Colon (tissue), 2 donors: ENCODE data around the gene TNFRSF4.
"Not testable (repeated sequence)": the region's sequence is repeated elsewhere in the genome, so short reads cannot be mapped to it uniquely, and the experiment has no call there.

Experiments
- FAIRE-seq: peaks from 2 replicates; lab custom pipeline; 2012; peaks lifted over from hg19 to GRCh38; lab: Jason Lieb, UNC
- donor health status: control.
- donor health status: control.

Gene TNFRSF4

DNA sequence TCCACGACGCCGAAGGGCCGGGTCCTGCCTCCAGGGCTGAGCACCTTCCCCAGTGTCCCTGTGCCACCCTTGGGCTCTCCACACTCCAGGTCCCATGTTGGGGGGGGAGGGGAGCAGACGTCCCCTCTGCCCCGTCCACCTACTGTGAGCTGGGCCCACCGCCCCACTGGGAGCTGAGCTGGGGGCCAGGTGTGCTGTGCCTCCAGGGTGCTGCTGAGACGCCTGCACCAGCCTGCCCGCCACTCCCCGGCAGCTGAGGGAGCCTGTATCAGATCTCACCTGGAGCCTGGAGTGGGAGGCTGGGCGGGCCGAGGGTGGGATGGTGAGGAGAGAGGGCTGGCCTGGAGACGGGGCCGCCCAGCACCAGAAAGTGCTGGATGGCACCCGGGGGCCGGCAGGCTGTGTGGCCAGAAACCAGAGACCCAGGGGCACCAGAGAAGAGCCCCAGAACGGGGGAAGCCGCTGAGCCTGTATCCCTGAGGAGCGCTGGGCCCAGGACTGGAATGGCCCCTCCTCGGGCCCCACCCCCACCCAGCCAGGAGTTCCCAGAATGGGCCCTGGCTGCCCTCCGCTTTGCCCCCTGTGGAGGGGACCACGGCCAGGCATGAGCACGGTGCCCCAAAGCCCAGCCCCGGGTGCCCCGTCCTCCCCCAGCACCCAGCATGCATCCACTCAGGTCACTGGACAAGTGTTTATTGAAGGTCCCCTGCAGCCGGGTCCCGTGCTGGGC, 11.0 kb downstream of the TNFRSF4 start:
- FAIRE-seq: no peak

DNA sequence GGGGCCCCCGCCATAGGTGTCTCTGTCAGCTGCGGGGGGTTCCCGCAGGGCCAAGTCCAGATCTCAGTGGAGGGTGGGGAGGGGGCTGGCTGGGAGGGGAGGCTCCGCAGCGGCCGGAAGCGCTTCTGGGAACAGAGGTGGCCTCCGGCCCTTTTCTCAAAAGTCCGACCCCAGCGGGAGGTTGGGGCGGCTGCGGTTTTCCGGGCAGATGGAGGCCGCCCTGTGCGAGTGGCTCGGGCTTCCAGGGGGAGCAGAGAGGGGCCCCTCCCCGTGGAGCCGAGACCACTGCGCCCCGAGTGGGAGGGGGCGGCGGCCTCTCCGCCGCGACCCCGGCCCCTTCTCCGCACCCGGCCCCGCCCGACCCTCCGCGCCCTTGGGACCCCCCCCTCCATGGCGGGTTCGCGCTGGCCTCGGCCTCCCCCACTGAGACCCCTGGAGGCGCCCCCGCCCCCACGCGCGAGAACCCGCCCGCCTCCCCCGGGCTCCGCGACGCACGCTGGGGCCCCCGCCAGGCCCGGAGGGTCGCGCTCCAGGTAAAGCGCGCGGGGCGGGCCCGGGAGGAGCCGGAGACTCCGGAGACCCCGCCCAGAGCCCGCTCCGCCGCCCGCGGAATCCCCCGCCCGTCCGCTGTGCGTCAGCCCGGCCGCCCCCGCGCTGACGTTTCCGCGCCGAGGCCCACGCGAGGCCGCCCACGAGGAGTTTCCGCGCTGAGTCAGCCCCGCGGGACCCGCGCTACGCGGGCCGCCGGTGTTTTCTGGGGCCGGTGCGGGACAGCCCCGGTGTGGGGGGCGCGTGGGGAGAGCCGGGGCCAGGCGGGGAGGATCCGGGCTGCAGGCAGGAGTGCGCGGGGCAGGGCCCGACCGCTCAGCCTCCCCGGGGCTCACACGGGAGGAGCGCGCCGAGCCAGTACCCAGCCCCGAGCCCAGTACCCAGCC, 12.8 kb downstream of the TNFRSF4 start:
- FAIRE-seq: no peak

GRCh38 chr1:1199961-1200875, 13.7 kb downstream of the TNFRSF4 start:
- FAIRE-seq: no peak

DNA sequence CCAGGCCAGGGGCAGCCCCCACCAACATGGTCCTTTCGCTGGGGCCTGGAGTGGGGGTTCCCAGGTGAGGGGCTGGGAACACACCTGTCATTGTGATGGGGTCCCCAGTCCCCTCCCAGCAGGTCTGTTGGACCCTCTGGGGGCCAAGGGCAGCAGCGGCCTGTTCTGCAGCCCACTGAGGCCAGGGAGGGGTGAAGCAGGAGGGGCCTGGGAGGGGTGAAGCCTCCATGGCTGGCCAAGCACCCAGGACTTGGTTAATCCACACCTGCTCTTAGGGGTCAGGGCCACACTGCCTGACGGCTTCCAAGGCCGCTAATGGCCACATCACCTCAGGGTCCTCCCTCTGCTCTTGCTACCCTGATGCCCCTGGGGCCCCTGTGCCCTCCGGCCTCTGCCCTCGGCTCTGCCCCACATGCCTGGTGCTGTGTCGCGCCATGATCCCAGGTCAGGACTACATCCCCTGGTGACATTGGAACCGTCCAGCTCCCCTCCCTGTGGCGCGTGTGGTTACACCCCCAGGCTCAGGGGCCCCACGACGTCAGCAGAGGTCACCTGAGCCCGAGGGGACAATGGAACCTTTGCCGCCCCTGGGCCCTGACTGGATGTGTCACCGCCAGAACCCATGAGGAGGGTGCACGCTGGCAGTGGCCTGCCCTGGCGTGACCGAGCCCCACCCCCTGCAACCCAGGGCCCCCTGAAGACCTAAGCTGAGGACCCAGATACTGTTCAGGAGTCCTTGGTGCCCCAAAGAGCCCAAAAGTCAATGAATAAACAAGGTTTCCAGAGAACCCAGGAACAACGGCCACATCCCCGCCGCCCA, 14.6 kb downstream of the TNFRSF4 start:
- no peak for FAIRE-seq

GRCh38 chr1:1198423-1199140, 15.4 kb downstream of the TNFRSF4 start:
- FAIRE-seq: no peak

DNA sequence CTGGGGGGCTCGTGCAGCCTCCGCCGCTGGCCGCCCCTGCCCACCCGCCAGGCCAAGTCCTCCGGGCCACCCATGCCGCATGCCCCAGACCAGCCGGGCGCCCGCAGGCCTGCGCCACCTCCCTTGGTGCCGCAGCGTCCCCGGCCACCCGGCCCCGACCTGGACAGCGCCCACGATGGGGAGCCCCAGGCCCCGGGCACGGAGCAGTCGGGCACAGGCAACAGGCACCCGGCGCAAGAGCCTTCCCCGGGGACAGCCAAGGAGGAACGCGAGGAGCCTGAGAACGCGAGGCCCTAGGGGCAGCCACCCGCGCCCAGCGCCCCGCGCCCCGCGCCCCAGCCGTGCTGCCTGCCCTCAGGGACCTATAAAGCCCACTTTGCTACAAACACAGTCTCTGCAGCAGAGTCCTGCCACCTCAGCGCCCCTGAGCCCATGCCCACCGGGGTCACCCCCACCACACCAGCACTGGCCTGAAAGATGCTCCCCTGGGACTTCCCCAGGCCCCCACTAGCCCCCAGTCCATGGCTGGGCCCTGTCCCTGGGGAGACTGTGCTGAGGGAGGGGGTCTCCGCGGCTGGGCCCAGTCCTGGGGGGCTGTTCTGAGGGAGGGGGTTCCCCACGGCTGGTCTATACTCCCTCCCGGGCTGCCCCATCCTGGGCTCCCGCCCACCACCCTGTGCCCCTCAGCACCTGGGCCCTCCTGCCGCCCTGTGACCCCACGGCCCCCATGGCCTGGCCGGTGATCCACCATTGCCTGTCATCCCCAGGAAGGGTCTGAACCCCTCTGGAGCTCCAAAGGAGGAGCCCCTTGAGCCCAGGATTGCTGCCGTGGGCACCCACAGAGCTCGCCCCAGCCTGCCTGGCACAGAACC, 16.2 kb downstream of the TNFRSF4 start:
- no peak for FAIRE-seq

DNA sequence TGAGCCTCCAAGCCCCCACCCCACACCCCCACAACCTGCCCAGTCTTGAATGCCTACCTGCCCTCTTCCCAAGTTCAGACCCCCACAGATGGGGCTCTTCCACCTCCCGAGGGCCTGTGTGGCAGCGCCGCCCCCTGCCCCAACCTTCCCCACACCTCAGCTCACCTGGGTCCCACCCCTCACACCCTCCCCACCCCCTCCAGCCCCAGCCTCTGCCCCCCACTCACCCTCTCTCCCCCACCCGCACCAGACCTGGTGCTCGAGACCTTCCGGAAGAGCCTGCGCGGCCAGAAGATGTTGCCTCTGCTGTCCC, 16.8 kb downstream of the TNFRSF4 start:
- FAIRE-seq: no peak

GRCh38 chr1:1196431-1197187, 17.3 kb downstream of the TNFRSF4 start:
- no peak for FAIRE-seq

- FAIRE-seq: not testable (repeated sequence)
Measured at GRCh38 chr1:1195726-1196125, 18.2 kb downstream of the TNFRSF4 start.

GRCh38 chr1:1194723-1195122, 19.2 kb downstream of the TNFRSF4 start:
- no peak for FAIRE-seq

- FAIRE-seq: no peak
Measured at GRCh38 chr1:1191734-1192133, 22.2 kb downstream of the TNFRSF4 start.

DNA sequence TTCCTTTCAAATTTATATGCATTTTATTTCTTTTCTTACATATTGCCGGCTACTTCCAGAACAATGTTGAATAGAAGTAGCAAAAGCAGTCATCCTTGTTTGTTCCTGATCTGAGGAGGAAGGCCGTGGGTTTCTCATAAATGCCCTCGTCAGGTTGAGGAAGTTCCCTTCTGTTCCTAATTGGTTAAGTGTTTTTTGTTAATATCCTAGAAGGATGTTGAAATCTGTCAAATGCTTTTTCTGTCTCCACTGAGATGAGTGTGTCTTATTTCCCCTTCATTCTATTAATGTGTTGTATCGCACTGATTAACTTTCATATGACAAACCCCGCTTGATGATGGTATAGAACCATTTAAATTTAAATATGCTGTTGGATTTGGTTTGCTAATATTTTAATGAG, 24.8 kb downstream of the TNFRSF4 start:
- no peak for FAIRE-seq

DNA sequence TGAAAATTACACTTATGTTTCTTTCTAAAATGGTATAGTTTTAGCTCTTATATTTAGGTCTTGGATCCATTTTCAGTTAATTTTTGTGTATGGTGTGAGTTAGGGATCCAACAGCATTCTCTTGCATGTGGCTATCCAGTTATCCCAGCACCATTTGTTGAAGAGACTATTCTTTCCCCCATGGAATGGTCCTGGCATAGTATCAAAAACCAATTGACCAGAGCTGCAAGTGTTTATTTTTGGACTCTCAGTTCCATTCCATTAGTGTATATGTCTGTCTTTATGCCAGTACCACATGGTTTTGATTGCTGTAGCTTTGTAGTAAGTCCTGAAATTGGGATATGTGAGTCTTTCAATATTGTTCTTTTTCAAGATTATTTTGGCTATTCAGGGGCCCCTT, 26.0 kb downstream of the TNFRSF4 start:
- no peak for FAIRE-seq

DNA sequence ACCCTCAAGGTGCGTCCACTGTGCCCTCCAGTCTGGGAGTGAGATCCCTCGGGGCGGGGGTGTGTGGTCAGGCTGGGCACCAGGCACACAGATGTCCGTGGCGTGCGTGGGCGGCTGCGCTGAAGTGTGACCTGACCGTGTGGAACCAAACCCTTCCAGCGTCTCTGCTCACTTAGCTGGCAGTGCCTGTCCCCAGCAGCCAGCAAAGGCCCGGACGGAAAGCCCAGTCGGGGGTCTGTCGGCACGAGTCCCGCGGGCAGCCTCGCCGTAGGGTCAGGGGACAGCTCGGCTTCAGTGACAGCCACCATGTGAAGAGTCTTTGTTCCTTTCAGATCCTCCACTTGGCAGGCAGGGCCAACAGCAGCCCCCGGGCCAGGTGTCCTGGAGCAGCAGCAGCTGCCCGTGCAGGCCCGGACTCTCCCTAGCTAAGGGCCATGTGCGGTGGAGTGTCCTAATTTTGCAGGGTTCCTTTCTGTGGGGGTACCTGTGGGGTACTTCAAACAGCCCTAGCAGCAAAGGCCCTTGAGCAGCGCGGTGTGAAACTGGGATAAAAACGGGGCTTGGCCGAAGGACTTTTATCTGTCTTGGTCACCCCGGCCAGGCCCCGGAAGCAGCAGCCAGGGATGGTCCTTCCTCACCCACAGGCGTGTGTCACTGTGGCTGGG, 28.7 kb downstream of the TNFRSF4 start:
- FAIRE-seq: no peak

DNA sequence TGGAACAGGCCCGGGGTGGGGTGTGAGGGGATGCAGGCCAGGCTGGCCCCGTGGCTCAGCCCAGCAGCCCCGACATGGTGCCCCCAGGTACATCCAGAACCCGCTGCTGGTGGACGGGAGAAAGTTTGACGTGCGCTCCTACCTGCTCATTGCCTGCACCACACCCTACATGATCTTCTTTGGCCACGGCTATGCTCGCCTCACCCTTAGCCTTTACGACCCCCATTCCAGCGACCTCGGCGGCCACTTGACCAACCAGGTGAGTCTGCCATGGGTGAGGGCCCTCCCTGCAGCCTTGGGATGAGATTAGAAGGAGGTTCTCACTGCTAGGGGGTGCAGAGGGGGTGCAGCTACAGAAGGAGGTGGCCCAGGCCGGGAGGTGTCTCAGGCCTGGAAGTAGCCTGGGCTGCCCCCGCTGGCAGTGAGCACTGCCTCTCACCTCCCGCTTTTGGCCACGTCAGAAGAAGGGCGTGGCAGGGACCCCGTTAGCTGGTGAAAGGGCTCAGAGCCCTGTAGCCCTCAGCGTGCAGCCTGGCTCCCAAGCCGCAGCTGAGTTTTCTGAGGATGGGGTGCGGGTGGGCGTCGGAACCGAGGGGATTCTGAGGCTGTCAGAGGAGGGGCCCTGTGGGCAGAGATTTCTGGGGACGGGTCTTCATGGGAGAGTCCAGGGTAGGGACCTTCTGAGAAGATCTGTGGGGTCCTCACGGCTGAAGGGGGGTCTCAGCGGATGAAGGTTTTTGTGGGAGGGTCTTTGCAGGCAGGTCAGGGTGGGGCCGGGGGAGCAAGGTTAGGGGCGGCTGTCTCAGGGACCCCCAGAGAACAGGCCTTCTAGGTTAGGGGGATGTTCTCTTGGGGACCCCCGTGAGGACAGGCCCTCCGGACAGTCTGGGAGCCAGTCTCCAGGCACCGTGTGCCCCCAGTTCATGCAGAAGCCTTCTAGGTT, 29.8 kb downstream of the TNFRSF4 start:
- FAIRE-seq: no peak

GRCh38 chr1:1183221-1183747, 30.7 kb downstream of the TNFRSF4 start:
- FAIRE-seq: no peak
